PFSK-1 (cell line): ENCODE results near the gene MCOLN1.

ENCODE experiments used
- FOXP2 ChIP-seq: optimal IDR thresholded peaks from 2 replicates; pipeline ENCODE3; 2011; ENCODE audit warnings: borderline replicate concordance, control low read depth, inconsistent platforms; ENCODE audit not compliant: insufficient read depth; ENCODE audit errors: extremely low read length, extremely low read depth
- POLR2AphosphoS5 ChIP-seq: IDR thresholded peaks from 2 replicates; pipeline ENCODE4 v1.6.1; 2012; ENCODE audit warnings: low read depth, mild to moderate bottlenecking, control low read depth, low read length, moderate library complexity
- SIN3A ChIP-seq: IDR thresholded peaks from 2 replicates; pipeline ENCODE4 v1.6.1; 2012; ENCODE audit warnings: mild to moderate bottlenecking, low read length, moderate library complexity, borderline replicate concordance; ENCODE audit not compliant: insufficient read depth
- TAF1 ChIP-seq: IDR thresholded peaks from 2 replicates; pipeline ENCODE4 v1.6.1; 2012; ENCODE audit warnings: low read length, control low read depth, borderline replicate concordance; ENCODE audit not compliant: insufficient read depth
- TF ChIP-seq, protein P1 (sequence below), 2 experiments: IDR thresholded peaks; 2 replicates each; pipeline versions ENCODE4 v1.6.1 to v1.8.0; 2011 to 2012; ENCODE audit warnings: low read depth in 2 of 2, low read length in 2 of 2, control low read depth in 1 of 2, inconsistent platforms in 1 of 2, mild to moderate bottlenecking in 1 of 2, moderate library complexity in 1 of 2; ENCODE audit not compliant: insufficient read depth in 1 of 2

Gene MCOLN1

DNA sequence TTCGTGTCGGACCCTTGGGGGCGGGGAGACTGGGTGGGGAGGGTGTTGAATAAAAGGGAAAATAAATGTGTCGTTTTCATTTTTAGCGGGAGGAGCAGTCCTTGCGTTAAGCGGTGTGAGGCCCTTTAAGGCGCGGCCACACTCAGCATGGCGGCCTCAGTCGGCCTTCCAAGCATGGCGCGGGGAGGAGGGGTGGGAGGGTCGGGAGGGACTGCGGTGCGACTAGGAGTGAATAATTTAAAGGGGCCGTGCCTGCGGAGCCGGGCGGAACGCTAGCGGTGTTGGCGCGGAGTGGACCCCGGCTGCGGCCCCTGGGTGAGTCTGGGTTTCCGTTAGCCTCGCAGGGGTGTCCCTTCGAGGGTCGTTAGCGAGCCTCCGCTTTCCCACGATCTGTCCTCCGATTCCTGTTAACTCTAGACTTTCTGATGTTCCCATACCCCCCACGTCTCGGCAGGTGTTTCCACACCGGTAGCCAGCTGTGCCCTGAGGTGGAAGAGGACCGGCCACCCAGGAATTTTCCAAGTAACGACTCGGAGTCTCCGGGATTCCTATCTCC is 11.6 kb downstream of the MCOLN1 start:
- peak; percentile 51 for TF ChIP-seq POLR2AphosphoS5
- TF ChIP-seq SIN3A: peak; percentile 61; the same call in 1 of the 2 replicates
- TF ChIP-seq FOXP2: no peak

DNA sequence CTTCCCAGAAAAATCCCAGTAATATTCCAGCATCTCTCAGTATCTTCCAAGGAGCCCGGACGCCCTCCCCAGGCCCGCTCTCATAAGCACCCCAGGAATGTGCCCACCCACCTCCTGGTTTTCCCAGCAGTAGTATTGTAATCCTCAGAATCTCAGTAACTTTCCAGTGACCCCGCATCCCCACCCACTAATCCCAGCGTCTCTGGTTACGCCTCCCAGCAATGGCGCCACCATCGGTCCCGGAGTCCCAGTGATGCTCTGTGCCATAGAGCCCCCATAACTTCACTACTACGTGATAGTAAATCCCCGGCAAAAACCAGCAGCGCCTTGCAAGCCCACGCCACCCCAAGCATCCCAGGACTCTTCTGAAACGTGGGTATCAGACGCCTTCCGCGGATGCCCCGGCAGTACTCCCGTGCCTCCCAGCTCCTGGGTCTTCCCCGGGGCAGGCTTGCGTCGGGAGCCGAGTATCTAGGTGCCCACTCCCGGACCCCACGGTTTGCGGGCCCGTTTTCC is 12.2 kb downstream of the MCOLN1 start:
- peak; percentile 47; the same call in 1 of the 2 replicates for TF ChIP-seq TAF1
- TF ChIP-seq SIN3A: 0 out of 2 replicates have a peak, but pooled peaks have one; percentile 34
- TF ChIP-seq, protein P1, sequence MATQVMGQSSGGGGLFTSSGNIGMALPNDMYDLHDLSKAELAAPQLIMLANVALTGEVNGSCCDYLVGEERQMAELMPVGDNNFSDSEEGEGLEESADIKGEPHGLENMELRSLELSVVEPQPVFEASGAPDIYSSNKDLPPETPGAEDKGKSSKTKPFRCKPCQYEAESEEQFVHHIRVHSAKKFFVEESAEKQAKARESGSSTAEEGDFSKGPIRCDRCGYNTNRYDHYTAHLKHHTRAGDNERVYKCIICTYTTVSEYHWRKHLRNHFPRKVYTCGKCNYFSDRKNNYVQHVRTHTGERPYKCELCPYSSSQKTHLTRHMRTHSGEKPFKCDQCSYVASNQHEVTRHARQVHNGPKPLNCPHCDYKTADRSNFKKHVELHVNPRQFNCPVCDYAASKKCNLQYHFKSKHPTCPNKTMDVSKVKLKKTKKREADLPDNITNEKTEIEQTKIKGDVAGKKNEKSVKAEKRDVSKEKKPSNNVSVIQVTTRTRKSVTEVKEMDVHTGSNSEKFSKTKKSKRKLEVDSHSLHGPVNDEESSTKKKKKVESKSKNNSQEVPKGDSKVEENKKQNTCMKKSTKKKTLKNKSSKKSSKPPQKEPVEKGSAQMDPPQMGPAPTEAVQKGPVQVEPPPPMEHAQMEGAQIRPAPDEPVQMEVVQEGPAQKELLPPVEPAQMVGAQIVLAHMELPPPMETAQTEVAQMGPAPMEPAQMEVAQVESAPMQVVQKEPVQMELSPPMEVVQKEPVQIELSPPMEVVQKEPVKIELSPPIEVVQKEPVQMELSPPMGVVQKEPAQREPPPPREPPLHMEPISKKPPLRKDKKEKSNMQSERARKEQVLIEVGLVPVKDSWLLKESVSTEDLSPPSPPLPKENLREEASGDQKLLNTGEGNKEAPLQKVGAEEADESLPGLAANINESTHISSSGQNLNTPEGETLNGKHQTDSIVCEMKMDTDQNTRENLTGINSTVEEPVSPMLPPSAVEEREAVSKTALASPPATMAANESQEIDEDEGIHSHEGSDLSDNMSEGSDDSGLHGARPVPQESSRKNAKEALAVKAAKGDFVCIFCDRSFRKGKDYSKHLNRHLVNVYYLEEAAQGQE (IDR thresholded peaks at IDR 0.05; ENCODE audit: insufficient read depth in 1 of 2, low read depth in 2 of 2, low read length in 2 of 2): no peak

DNA sequence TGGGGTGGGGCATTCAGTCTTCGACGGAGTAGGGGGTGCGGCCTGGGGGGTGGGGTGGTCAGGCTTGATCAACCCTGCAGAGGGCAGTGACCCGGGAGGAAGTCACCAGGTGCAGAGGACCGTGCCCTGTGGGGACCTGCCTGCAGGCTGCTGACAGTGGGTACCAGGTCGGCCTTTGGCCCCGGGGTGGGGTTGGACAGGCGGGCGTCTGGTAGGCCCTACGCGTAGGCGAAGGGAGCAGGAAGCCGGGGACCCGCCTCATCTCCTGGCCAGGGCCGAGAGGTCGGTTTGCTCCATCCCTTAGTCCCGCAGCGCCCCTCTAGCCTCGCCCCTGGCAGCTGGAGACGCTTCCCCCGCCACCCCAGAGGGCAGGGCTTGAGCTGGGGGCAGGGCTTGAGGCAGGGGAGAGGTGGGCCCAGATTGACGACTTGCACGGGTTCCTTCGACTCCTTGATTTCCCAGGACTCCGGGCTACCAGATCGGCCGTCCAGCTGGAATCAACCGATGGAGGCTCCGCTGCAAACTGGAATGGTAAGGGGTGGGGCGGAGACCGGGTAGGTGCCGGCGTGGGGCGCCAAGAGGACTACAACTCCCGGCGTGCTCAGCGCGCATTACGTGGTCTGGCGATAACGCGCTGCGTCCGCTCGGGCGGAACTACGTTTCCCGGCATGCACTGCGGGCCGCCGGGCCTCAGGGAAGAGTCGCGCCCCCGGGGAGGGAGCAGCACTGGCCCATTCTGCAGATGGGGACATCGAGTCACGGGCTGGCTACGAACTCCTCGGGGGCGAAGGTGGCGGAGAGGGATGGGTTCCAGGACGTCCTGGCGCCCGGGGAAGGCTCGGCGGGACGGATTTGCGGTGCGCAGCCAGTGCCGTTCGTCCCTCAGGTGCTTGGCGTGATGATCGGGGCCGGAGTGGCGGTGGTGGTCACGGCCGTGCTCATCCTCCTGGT is 12.9 kb downstream of the MCOLN1 start, which contains the start of gene PNPLA6:
Gene PNPLA6, plus strand, starts transcription at position 671 of the 951 bp plus-strand sequence. Its CDS starts 72 bp downstream, at position 743.
- TF ChIP-seq, protein P1 (IDR thresholded peaks at IDR 0.05; ENCODE audit: insufficient read depth in 1 of 2, low read depth in 2 of 2, low read length in 2 of 2): 0 out of 4 replicates have a peak, but pooled peaks of 1 of the 2 experiments have one; percentile 48
- TF ChIP-seq SIN3A (peak; percentile 44; the same call in 1 of the 2 replicates), POLR2AphosphoS5 (peak; percentile 66), FOXP2 (peak; percentile 80), TAF1 (no peak)

DNA sequence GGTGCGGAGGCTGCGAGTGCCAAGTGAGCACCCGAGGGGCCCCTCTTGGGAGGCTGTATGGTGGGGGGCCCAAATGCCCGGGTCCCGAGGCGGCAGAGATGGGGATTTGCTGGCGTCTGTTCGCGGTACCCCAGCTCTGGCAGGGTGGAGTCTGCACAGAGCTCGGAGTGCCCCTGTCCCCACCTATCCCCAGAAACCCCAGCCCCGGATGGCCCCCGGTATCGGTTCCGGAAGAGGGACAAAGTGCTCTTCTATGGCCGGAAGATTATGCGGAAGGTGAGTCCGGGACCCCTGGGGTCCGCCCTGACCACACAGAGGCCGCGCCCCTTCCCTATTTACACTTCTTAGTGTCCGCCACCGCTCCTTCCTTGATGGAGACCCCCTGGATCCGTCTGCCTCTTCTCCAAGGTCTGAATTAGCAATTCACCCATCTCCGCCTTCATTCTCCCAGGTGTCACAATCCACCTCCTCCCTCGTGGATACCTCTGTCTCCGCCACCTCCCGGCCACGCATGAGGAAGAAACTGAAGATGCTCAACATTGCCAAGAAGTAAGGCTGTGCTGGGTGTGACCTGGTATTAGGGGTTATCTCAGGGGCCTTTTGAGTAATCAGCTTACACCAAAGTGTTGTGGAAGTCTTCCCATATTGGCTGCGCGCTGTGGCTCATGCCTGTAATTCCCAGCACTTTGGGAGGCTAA is 13.7 kb downstream of the MCOLN1 start:
- TF ChIP-seq TAF1 (no peak), FOXP2 (no peak), SIN3A (no peak), POLR2AphosphoS5 (no peak)
- TF ChIP-seq, protein P1 (IDR thresholded peaks at IDR 0.05; ENCODE audit: insufficient read depth in 1 of 2, low read depth in 2 of 2, low read length in 2 of 2): no peak
